Fibroblast of lung (primary cell): Measurements from ENCODE around the gene VIPR2.

ENCODE experiments used
- CTCF ChIP-seq, 2 donors: IDR thresholded peaks in 1 of 2; conservative IDR thresholded peaks in 1 of 2; 1 replicate in 1 of 2; 2 replicates in 1 of 2; pipeline ENCODE4 v1.5.1; 2011 to 2012; ENCODE audit warnings: low read length in 2 of 2, control low read depth in 1 of 2, inconsistent platforms in 1 of 2, low read depth in 1 of 2, mild to moderate bottlenecking in 1 of 2
- EZH2 ChIP-seq: IDR thresholded peaks from 2 replicates; pipeline ENCODE4 v1.5.1; 2012; ENCODE audit warnings: low read length, control low read depth, mild to moderate bottlenecking; ENCODE audit errors: missing control alignments

- TF ChIP-seq CTCF (conservative IDR thresholded peaks at IDR 0.05 in 1 of 2, IDR thresholded peaks at IDR 0.05 in 1 of 2; ENCODE audit: low read depth in 1 of 2, low read length in 2 of 2) (no peak), EZH2 (no peak)
These were observed 1.6 kb upstream of the VIPR2 start for GRCh38 chr7:159146084-159146858.
